Gastroesophageal sphincter (tissue), 4 donors: ENCODE results near the gene S100Z. TPM values are rescaled to one million over a fixed set of nuclear protein-coding genes. Genes with fewer than 3 reads are reported as not detected.
"Not testable (repeated sequence)": the region's sequence is repeated elsewhere in the genome, so short reads cannot be mapped to it uniquely, and the experiment has no call there.

Source experiments
- ATAC-seq: fragments of 150-250 bp; one replicate; pipeline ENCODE4 v1.9.1; 2016; ENCODE audit warnings: mild to moderate bottlenecking, moderate library complexity
- H3K27ac ChIP-seq, 4 donors: fragments of 200-600 bp; sonication (generic) in 3 of 4; 1 replicate in 3 of 4; 2 replicates in 1 of 4; pipeline ENCODE4 v1.5.1; 2016 to 2019
- H3K27me3 ChIP-seq: fragments of 200-600 bp; sonication (generic); one replicate; pipeline ENCODE4 v1.5.1; 2019
- H3K36me3 ChIP-seq, 2 donors: fragments of 200-600 bp; sonication (generic); one replicate each; pipeline ENCODE4 v1.5.1; 2019; ENCODE audit warnings: control low read depth in 1 of 2
- H3K4me1 ChIP-seq, 3 donors: fragments of 200-600 bp; sonication (generic); 1 replicate in 2 of 3; 2 replicates in 1 of 3; pipeline ENCODE4 v1.5.1; 2016 to 2019; ENCODE audit warnings: control low read depth in 2 of 3
- H3K4me3 ChIP-seq, 2 donors: fragments of 200-600 bp; sonication (generic); one replicate each; pipeline ENCODE4 v1.5.1; 2019; ENCODE audit warnings: mild to moderate bottlenecking in 1 of 2, moderate library complexity in 1 of 2
- H3K9me3 ChIP-seq, 3 donors: fragments of 200-600 bp; sonication (generic); one replicate each; pipeline ENCODE4 v1.5.1; 2017 to 2019; ENCODE audit warnings: control low read depth in 2 of 3
- CTCF ChIP-seq, 4 experiments: fragments of 200-600 bp in 2 of 4; fragments of 450-650 bp in 2 of 4; sonication (generic) in 1 of 4; IDR thresholded peaks; one replicate each; pipeline ENCODE4 v1.5.1; 2017 to 2019; ENCODE audit warnings: antibody characterized with exemption in 4 of 4, mild to moderate bottlenecking in 2 of 4, moderate library complexity in 2 of 4
- EP300 ChIP-seq: sonication (generic); formaldehyde crosslinking; IDR thresholded peaks from one replicate; pipeline ENCODE4 v1.6.1; 2017; ENCODE audit warnings: antibody characterized with exemption, mild to moderate bottlenecking
- POLR2A ChIP-seq, 2 donors: fragments of 450-650 bp; IDR thresholded peaks; one replicate each; pipeline ENCODE4 v1.6.1; 2017; ENCODE audit warnings: antibody characterized with exemption in 2 of 2, mild to moderate bottlenecking in 2 of 2, moderate library complexity in 1 of 2
- POLR2AphosphoS5 ChIP-seq: sonication (generic); formaldehyde crosslinking; IDR thresholded peaks from one replicate; pipeline ENCODE4 v1.6.1; 2017; ENCODE audit warnings: antibody characterized with exemption
- WGBS, 2 donors: methylation state at CpG; one replicate each; pipeline ENCODE4 v1.1.5; 2018; ENCODE audit warnings: low coverage in 1 of 2; 5-methylcytosine and 5-hydroxymethylcytosine counted together
- total RNA-seq, 4 donors: library from RNA; depleted of rRNA; stranded (reverse); fragments of >200 nt; gene quantifications; one replicate each; pipeline ENCODE4 v1.1.0, GENCODE V29; 2016

S100Z gene
- total RNA-seq, 4 donors from 2014 or later, result not detected

GRCh38 chr5:76908166-76908565, 58.4 kb downstream of the S100Z start:
- no peaks in the 10 kb centered on the region for H3K4me1 ChIP-seq
- 79 to 100% methylated on average over 2 to 6 of the region's 7 CpGs for WGBS, 2 donors
- no peak overlapping the region for H3K27ac ChIP-seq
- H3K27me3 ChIP-seq, result no peaks in the 10 kb centered on the region
- ATAC-seq, result no peak
- no peak overlapping the region for H3K4me3 ChIP-seq
- H3K9me3 ChIP-seq, result no peaks in the 10 kb centered on the region
- TF ChIP-seq POLR2AphosphoS5 (no peak), CTCF (IDR thresholded peaks at IDR 0.05) (no peak), POLR2A (IDR thresholded peaks at IDR 0.05) (no peak), EP300 (no peak)
- no peaks in the 10 kb centered on the region for H3K36me3 ChIP-seq

- not testable (repeated sequence) for H3K36me3 ChIP-seq, H3K27ac ChIP-seq, H3K27me3 ChIP-seq, ATAC-seq, H3K4me3 ChIP-seq, H3K9me3 ChIP-seq, H3K4me1 ChIP-seq
- WGBS, 2 donors, result 64 to 93% methylated on average over 6 to 8 of the region's 9 CpGs
Observed at GRCh38 chr5:76910344-76910933, 60.6 kb downstream of the S100Z start.

GRCh38 chr5:76914671-76915070, 64.9 kb downstream of the S100Z start:
- not testable (repeated sequence) for H3K9me3 ChIP-seq, H3K27me3 ChIP-seq, H3K27ac ChIP-seq, ATAC-seq, H3K36me3 ChIP-seq, H3K4me3 ChIP-seq, H3K4me1 ChIP-seq
- WGBS, 2 donors, result 90 to 100% methylated on average over 2 to 13 of the region's 14 CpGs

- H3K9me3 ChIP-seq, result peaks cover 0 to 8% (median 0%) of the 10 kb centered on the region in 3 donors
- ATAC-seq, result no peak
- no peak overlapping the region for H3K27ac ChIP-seq
- H3K27me3 ChIP-seq, result no peaks in the 10 kb centered on the region
- H3K4me3 ChIP-seq, result no peak overlapping the region
- H3K4me1 ChIP-seq, result no peaks in the 10 kb centered on the region
- WGBS, 2 donors, result 71 to 72% methylated on average over 3 of the region's 3 CpGs
- no peaks in the 10 kb centered on the region for H3K36me3 ChIP-seq
- no peak for TF ChIP-seq POLR2AphosphoS5
- no peak for TF ChIP-seq EP300
- TF ChIP-seq POLR2A (IDR thresholded peaks at IDR 0.05), result no peak
- TF ChIP-seq CTCF (IDR thresholded peaks at IDR 0.05), result no peak
Observed at GRCh38 chr5:76918539-76918938, 68.7 kb downstream of the S100Z start.

GRCh38 chr5:76920491-76920890, 70.7 kb downstream of the S100Z start:
- WGBS, 2 donors, result 59 to 61% methylated on average over 3 to 4 of the region's 4 CpGs
- Histone ChIP-seq H3K4me1 (no peaks in the 10 kb centered on the region), H3K4me3 (no peak overlapping the region), H3K27ac (no peak overlapping the region), H3K9me3 (no peaks in the 10 kb centered on the region), H3K27me3 (no peaks in the 10 kb centered on the region), H3K36me3 (no peaks in the 10 kb centered on the region)
- no peak for TF ChIP-seq CTCF (IDR thresholded peaks at IDR 0.05)
- TF ChIP-seq POLR2A (IDR thresholded peaks at IDR 0.05), result no peak
- no peak for TF ChIP-seq EP300
- TF ChIP-seq POLR2AphosphoS5, result no peak
- no peak for ATAC-seq

- Histone ChIP-seq H3K4me3 (no peak overlapping the region), H3K27ac (no peak overlapping the region), H3K4me1 (no peaks in the 10 kb centered on the region), H3K9me3 (no peaks in the 10 kb centered on the region), H3K36me3 (no peaks in the 10 kb centered on the region), H3K27me3 (no peaks in the 10 kb centered on the region)
- WGBS, 2 donors, result 18 to 37% methylated on average over 6 of the region's 6 CpGs
- no peak for ATAC-seq
- no peak for TF ChIP-seq POLR2A (IDR thresholded peaks at IDR 0.05)
- no peak for TF ChIP-seq POLR2AphosphoS5
- no peak for TF ChIP-seq EP300
- TF ChIP-seq CTCF (IDR thresholded peaks at IDR 0.05), result no peak
Observed at GRCh38 chr5:76926329-76927105, 76.7 kb downstream of the S100Z start.
